ENCODE measurements around the gene IL31RA.

DNA sequence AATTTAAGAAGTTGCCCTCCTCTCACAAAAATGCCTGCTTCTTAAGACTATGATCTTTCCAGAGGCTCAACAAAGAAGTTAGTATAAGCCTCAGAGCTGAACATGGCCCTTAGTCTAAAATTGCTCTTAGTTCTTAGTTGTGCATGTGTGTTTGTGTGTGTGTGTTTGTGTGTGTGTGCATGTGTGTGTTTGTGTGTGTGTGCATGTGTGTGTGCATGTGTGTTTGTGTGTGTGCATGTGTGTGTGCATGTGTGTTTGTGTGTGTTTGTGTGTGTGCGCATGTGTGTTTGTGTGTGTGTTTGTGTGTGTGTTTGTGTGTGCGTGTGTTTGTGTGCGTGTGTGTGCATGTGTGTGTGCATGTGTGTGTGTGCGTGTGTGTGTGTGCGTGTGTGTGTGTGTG is 15.8 kb downstream of the IL31RA start:
- TF ChIP-seq, protein P1, sequence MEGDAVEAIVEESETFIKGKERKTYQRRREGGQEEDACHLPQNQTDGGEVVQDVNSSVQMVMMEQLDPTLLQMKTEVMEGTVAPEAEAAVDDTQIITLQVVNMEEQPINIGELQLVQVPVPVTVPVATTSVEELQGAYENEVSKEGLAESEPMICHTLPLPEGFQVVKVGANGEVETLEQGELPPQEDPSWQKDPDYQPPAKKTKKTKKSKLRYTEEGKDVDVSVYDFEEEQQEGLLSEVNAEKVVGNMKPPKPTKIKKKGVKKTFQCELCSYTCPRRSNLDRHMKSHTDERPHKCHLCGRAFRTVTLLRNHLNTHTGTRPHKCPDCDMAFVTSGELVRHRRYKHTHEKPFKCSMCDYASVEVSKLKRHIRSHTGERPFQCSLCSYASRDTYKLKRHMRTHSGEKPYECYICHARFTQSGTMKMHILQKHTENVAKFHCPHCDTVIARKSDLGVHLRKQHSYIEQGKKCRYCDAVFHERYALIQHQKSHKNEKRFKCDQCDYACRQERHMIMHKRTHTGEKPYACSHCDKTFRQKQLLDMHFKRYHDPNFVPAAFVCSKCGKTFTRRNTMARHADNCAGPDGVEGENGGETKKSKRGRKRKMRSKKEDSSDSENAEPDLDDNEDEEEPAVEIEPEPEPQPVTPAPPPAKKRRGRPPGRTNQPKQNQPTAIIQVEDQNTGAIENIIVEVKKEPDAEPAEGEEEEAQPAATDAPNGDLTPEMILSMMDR (conservative IDR thresholded peaks at IDR 0.05; ENCODE audit: low read length): no peak
- no peak for TF ChIP-seq EZH2phosphoT487 (IDR thresholded peaks at IDR 0.05; ENCODE audit: borderline replicate concordance)
